Stimulated activated CD4-positive, alpha-beta T cell treated with anti-CD3 and anti-CD28 coated beads, Interleukin-12 subunit alpha, Interleukin-12 subunit beta, amount 100 ng/mL, for 48 hours (primary cell): ENCODE results near the gene SMARCA4.
"Not testable (repeated sequence)": the region's sequence is repeated elsewhere in the genome, so short reads cannot be mapped to it uniquely, and the experiment has no call there.

ENCODE experiments used
- DNase-seq, 3 donors: peaks; one replicate each; pipeline ENCODE4 v3.0.0-alpha.2; 2020; ENCODE audit warnings: low read depth in 2 of 3, low spot score in 1 of 3

The SMARCA4 gene

DNA sequence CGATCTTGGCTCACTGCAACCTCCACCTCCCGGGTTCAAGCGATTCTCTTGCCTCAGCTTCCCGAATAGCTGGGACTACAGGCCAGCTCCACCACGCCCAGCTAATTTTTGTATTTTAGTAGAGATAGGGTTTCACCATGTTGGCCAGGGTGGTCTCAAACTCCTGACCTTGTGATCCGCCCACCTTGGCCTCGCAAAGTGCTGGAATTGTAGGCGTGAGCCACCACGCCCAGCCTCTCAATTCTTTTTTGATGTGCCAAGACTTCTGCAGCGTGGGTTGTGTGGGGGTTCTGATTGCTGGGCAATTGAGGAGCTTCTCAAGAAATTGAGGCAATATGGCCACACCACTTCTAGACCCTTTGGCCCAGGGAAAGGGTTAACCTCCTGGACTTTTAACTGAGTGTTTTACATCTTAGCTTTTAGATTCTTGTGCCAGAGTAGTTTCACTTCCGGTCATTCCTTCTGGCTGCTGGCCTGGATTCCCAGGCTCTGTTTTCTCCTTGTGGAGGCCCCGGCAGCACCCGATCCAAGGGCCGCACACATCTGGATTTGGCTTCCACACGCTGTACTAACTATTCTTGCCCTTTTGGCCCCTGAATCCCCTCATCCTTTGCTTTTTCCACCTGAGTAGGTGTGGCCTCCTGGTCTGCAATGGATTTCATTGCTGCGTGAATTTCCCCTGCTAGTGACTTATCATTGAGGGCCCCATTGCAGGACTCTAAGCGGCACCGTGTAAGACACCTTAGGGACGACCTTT, 14.7 kb downstream of the SMARCA4 start:
- no peak for DNase-seq

DNA sequence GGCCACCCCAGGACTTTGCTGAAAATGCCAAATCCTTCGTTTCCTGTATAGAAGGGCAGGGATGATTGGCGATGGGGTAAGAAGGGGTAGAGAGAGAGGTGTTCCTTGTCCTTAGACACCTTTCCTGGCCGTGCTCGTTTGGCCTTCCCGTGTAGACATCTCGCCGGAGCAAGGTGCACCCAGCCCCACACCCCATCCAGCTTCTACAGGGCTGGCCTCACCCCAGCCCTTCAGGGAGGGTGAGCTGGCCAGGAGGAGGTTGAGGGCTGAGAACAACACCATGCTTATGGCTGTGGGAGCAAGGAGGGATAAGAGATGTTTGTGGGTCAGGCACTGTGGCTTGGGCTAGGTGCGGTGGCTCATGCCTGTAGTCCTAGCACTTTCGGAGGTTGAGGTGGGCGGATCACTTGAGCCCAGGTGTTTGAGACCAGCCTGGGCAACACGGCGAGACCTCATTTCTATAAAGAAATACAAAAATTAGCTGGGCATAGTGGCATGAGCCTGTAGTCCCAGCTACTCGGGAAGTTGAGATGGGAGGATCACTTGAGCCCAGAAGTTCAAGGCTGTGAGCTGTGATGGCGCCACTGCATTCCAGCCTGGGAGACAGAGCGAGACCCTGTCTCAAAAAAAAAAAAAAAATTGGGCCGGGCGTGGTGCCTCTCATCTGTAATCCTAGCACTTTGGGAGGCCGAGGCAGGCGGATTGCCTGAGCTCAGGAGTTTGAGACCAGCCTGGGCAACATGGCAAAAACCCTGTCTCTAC, 15.5 kb downstream of the SMARCA4 start:
- no peak for DNase-seq

DNA sequence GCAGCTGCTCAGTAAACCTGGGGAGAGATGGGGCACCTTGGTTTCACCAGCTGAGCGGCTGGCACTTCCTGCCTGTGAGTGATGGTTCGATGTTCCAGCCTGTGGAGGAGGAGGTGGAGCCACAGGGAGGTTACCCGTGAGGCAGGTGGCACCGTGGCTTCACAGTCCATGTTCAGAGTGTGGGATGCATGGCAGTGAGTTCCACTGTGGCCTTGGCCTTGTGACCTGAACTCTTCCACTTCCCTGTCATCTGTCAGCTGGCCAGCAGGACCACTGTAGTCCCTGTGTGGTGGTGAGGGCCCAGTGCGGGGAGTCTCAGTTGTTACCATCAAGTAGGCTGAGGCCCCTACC, 16.9 kb downstream of the SMARCA4 start:
- DNase-seq, result no peak

DNA sequence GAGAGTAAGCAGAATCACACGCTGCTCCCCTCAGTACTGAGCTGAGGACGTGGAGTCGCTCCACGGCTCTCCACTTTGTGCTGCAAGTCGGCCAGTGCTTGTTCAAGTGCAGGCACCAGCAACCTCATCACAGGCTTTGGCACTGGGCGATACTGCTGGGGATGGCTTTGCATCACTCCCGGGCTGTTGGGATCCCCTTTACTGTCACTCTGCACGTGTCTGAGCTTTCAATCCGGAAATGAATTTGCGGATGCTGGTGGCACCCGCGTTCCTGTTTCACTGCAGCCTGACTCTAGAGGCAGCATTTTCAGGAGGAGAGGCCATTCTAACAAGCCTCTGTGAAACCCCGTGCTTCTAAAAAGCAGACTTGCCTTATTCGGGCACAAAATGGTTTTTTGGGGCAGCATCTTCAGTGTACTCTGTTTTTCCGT, 19.1 kb downstream of the SMARCA4 start:
- DNase-seq, result no peak

DNA sequence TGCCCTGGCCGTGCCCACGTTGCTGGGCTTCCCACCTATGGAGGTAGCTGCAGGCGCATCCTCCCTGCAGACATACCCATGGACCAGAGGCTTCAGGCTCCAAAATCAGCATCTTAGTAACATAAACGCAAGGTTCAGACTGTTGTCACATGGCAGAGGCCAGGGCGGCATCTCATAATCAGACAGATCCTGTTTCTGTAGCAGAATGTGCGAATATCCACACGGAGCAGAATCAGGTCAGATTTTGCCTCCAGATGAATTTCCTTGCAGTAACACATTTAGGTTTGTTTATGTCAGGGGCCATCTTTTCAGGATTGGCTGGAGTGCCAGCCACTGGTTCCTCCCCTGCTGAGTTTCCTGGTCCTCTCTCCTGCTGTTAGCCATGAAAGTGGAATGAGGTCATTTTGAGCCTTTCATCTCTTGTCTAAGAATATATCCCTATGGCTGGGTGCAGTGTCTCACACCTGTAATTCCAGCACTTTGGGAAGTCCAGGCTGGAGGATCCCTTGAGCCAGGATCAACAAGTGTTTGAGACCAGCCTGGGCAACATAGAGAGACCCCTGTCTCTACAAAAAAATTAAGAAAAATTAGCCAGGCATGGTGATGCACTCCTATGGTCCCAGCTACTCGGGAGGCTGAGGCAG, 20.5 kb downstream of the SMARCA4 start:
- no peak for DNase-seq

DNA sequence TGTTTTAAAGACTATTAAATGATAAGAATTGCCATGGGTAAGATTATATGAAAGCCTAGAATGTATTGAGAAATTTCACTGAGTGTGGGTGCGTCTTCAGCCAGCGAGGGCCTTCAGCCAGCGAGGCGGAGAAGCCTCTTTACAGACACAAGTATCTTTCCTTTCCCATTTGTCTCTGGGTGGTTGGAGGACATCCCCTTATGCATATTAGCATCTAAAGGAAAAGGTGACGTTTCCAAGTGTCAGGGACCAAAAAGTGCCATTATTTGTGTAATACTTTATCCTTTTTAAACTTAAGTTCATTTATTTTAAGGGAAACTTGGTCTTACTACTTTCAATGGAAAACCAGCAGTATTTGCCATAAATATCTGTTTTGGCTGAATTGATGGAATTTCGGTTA, 22.2 kb downstream of the SMARCA4 start:
- DNase-seq, result no peak

DNA sequence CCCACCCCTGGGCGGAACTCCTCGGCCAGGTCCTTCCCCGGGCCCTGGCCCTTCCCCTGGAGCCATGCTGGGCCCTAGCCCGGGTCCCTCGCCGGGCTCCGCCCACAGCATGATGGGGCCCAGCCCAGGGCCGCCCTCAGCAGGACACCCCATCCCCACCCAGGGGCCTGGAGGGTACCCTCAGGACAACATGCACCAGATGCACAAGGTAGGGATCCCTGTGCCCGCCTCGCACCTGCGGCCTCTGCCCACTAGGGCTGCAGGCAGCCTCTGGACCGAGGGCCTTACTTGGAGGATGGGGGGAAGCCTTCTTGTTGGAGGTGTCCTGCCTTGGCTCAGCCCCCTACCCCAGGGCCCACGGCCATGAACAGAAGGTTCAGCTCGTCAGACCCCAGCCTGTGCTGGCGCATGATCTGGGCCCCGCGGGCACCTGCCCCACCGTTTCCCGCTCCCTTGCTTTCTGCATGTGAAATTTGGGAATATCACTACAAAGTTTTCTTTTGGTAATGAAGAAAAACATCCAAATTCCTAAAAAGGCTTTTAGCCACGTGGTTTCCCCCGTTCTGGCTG, 23.4 kb downstream of the SMARCA4 start:
- no peak for DNase-seq

DNA sequence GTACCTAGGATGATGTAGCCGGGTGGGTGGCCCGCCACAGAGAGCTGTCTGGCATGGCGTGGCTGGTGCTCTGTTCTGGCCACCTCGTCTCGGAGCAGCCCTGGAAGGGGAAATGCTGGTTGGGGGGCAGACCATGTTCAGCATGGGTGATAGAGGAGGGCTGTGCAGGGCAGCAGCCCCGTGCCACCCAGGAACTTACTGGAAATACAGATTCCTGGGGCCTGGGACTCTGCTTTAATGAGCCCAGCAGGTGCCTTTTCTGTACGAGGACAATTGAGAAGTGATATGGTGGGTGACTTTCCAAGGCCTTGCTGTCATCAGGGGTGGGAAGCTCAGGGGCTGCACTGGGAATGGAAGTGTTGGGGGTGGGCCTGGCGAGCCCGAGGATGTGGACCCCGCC, 24.7 kb downstream of the SMARCA4 start:
- no peak for DNase-seq

DNA sequence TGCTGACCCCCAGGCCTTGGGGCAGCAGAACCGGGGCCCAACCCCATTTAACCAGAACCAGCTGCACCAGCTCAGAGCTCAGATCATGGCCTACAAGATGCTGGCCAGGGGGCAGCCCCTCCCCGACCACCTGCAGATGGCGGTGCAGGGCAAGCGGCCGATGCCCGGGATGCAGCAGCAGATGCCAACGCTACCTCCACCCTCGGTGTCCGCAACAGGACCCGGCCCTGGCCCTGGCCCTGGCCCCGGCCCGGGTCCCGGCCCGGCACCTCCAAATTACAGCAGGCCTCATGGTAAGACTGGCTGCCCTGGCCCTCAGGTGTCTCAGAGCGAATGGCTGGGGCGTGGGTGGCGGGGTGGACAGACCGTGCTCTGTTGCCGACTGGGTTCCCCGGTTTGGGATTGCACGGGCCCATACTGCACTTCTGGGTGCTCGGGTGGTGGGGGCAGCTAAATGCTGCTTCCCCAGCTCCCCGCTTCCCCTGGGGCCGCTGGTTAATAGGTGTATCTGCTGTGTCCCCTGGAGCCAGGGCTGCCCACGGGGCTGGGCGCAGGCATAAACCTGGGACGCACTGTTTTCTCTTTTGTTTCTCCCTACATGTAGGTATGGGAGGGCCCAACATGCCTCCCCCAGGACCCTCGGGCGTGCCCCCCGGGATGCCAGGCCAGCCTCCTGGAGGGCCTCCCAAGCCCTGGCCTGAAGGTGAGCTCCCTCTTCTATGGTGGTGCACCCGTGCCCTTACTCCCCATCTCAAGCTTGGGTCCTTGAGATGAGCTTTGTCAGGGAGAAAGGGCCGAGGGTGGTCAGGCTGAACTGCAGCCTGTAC, 25.7 kb downstream of the SMARCA4 start:
- DNase-seq, result no peak

DNA sequence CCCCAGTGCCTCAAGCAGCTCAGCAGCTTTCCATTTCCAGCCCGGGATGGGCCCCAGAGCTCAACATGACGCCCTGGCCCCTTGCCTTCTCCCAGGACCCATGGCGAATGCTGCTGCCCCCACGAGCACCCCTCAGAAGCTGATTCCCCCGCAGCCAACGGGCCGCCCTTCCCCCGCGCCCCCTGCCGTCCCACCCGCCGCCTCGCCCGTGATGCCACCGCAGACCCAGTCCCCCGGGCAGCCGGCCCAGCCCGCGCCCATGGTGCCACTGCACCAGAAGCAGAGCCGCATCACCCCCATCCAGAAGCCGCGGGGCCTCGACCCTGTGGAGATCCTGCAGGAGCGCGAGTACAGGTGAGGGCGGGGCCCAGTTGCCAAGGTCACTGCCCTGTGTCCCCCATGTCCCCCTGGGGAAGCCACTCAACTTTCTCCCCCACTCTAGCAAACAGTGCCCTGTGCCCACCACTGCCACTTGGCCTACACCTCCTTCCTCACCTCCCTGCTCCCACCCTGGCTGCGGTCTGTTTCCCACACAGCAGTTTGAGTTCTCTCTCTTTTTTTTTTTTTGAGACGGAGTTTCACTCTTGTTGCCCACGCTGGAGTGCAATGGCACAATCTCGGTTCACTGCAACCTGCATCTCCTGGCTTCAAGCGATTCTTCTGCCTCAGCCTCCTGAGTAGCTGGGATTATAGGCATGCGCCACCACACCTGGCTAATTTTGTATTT, 26.9 kb downstream of the SMARCA4 start:
- DNase-seq, result no peak

DNA sequence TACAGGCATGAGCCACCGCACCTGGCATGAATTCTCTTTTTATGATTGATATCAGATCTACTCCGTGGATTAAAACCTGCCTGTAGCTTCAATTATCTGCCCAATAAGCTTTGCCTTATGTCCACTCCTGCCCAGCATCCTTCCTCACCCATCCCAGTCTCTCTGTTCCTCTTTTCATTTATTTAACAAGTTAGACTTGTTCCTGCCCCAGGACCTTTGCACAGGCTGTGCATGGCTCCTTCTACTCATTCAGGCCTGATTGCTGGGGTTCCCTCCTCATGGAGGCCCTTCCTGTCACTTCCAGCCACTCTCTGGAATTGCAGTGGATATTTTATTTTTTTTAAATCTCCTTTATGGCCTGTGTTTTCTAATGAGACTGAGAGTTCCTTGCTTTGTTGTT, 27.6 kb downstream of the SMARCA4 start:
- DNase-seq, result no peak

DNA sequence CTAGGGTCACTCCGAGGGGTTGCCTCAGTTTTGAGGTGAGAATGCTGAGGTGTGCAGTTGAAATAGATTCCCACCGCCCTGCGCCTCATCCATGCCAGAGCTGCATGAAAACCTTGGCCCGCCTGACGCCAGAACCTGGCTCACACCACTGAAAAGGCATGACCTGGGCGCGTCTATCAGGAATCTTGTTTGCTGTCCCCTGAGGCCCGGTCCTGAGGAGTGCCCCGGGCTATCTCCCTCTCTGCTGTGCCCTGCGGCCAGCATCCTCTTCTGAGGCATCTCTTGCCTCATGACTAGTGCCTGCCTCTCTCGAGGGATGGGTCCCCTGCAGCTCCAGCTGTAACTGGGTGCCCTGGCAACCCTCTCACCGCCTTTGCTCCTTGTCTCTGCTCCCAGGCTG, 28.1 kb downstream of the SMARCA4 start:
- no peak for DNase-seq

DNA sequence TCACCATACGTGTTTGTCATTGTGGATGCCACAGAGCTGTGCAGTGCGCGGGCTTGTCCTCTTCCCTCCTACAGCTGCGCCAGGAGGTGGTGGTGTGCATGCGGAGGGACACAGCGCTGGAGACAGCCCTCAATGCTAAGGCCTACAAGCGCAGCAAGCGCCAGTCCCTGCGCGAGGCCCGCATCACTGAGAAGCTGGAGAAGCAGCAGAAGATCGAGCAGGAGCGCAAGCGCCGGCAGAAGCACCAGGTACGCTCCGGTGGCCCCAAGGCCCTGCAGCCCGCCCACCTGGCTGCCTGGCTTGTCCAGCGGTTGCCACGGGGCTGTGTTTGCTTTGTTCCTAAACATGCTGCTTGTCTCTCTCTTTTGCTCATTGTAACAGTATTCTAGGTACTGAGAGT, 30.2 kb downstream of the SMARCA4 start:
- DNase-seq, result no peak

DNA sequence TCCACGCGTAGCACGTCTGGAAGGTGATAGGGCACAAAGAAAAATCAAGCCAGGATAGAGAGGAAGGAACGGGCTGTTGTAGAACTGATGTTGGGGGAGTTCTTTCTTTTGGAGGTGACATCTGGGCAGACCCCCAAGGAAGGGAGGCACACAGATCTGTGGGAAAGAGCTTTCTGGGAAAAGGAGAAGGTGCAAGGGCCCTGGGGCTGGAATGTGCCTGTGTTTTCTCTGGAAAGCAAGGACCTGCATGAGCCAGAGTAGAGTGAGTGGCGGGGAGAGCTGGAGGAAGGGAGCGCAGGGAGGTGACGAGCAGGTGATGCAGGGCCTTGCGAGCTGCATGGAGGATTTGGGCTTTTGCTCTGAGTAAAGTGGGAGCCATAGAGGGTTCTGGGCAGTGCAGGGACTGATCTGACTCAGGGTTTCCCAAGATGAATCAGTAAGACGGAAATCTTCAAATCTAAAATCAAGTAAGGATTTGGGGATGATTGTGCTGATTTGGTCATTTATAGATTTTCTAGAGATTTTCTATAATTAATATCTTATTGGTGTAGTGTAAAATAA, 30.8 kb downstream of the SMARCA4 start:
- DNase-seq, result no peak

DNA sequence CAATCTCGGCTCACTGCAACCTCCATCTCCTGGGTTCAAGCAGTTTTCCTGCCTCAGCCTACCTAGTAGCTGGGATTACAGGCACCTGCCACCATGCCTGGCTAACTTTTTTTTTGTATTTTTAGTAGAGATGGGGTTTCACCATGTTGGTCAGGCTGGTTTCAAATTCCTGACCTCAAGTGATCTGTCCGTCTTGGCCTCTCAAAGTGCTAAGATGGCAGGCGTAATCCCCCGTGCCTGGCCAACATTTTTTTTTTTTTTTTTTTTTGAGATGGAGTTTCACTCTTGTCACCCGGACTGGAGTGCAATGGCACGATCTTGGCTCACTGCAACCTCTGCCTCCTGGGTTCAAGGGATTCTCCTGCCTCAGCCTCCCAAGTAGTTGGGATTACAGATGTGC, 31.3 kb downstream of the SMARCA4 start:
- not testable (repeated sequence) for DNase-seq

DNA sequence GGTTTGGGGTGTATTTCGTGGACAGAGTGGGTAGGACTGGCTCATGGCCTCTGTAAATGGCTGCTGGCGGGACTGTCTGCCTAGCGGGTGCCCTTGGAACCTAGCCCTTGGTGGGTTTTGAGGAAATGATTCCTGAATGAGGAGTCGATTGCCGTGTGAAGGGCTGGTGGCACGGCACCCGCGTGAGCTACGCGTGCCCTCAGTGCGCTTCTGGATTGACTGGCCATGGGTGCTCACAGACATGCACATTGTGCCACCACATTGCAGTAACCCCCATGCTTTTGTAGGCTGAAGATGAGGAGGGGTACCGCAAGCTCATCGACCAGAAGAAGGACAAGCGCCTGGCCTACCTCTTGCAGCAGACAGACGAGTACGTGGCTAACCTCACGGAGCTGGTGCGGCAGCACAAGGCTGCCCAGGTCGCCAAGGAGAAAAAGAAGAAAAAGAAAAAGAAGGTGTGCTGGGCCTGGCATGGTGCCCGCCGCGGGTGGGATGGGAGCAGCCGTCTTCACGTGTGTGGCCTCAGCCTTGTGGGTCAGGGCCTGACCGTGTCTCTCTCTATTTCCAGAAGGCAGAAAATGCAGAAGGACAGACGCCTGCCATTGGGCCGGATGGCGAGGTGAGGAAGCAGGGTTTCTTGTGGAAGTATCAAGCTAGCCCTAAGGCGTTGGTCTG, 35.2 kb downstream of the SMARCA4 start:
- DNase-seq, result no peak

DNA sequence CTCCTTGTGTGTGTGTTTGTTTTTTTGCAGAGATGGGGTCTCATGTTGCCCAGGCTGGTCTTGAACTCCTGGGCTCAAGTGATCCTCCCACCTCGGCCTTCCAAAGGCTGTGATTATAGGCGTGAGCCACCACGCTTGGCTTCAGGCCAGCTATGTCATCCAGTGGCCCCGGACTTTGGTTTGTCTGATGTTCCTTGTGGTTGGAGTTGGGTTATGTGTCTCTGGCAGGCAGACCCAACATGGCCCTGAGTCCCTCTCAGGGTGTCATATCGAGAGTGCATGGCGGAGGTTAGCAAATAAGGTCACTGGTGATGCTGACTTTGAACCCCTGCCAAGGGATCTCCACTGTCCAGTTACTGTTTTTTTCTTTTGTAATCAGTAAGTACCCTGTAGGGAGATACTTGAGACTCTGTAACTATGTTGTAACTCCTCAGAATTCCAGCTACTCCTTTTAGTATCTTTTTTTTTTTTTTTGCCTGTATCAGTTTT, 37.3 kb downstream of the SMARCA4 start:
- no peak for DNase-seq

DNA sequence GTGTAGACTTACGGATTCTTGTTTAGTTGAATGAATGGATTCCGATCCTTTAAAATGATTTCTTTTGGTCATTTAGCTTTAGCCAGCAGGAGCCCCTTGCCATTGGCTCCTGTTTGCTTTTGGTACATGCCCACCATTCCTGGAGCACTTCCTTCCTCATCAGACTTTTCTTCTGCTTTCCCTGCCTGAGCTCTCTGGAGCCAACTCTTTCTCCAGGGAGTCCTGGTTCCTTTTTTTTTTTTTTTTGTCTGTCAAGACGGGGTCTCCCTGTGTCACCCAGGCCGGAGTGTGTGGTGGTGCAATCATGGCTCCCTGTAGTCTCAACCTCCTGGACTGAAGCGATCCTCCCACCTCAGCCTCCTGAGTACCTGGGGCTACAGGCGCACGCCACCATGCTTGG, 37.8 kb downstream of the SMARCA4 start:
- no peak for DNase-seq

DNA sequence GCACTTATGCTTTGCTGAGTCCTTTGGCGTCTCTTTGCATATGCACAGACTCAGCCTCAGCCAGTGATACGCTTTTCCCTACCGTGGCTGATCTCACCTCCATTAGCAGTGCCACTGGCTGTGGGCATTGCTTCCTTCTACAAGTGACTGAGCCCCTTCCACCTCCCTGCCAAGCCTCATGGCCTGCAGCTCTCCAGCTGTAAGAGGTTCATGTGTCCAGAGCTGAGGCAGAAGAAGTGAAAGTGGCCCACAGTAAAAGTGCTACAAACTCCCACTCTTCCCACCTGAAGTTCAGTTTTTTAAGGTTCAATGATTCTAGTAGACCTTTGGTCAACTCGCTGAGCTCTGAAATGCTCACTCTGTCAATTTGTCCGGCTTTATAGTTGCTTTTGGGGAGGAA, 44.7 kb downstream of the SMARCA4 start:
- DNase-seq, result no peak
